Retinal pigment epithelial cell (primary cell): ENCODE measurements around the gene CCL8.
A peak's percentile ranks its signal among the peaks of the same experiment; 100 is the strongest.

ENCODE experiments used
- DNase-seq: peaks from one replicate; pipeline ENCODE4 v3.0.0-alpha.2; 2010; ENCODE audit warnings: low read depth
- H3K4me3 ChIP-seq: 2 replicates; pipeline ENCODE4 v1.5.1; 2011; ENCODE audit warnings: mild to moderate bottlenecking, low read length, control low read depth, moderate library complexity
- CTCF ChIP-seq: conservative IDR thresholded peaks from 2 replicates; pipeline ENCODE4 v1.5.1; 2011; ENCODE audit warnings: low read depth, low read length, control low read depth, inconsistent platforms

The CCL8 gene

GRCh38 chr17:34356194-34356593 is 37.0 kb downstream of the CCL8 start, which contains the start of gene CCL13:
Gene CCL13, plus strand, starts transcription at chr17:34356480. Its CDS starts 47 bp downstream, at chr17:34356527.
- no peak for DNase-seq
- H3K4me3 ChIP-seq = no peak within 1 kb of the TSS
- no peak for TF ChIP-seq CTCF

GRCh38 chr17:34357398-34357797 is 38.2 kb downstream of the CCL8 start:
- no peak for TF ChIP-seq CTCF
- no peak for DNase-seq
- H3K4me3 ChIP-seq = no peak overlapping the region

GRCh38 chr17:34358631-34359030 is 39.4 kb downstream of the CCL8 start:
- H3K4me3 ChIP-seq = no peak overlapping the region
- no peak for TF ChIP-seq CTCF
- DNase-seq = no peak

- H3K4me3 ChIP-seq = no peak overlapping the region
- DNase-seq = no peak
- TF ChIP-seq CTCF = no peak
Measured at GRCh38 chr17:34360601-34361270, 41.5 kb downstream of the CCL8 start.

- DNase-seq = peak; percentile 66
Measured at GRCh38 chr17:34361478-34362061, 42.3 kb downstream of the CCL8 start.

GRCh38 chr17:34363183-34363661 is 44.0 kb downstream of the CCL8 start, which contains the start of gene CCL1:
Gene CCL1, minus strand, starts transcription at chr17:34363233. Its CDS starts 72 bp downstream, at chr17:34363161.
- H3K4me3 ChIP-seq = no peak within 1 kb of the TSS
- TF ChIP-seq CTCF = no peak
- no peak for DNase-seq

More at GRCh38 chr17:34361478-34362061, 42.3 kb downstream of the CCL8 start:
- peak; percentile 100 for TF ChIP-seq CTCF
- H3K4me3 ChIP-seq = no peak overlapping the region

- H3K4me3 ChIP-seq = no peak overlapping the region
- no peak for DNase-seq
- no peak for TF ChIP-seq CTCF
Measured at GRCh38 chr17:34364751-34365150, 45.5 kb downstream of the CCL8 start.
